NCI-H2107 treated with DMSO at 0.1 percent for 48 hours (cell line): ENCODE measurements around the gene MSH3.
"Not testable (repeated sequence)": the region's sequence is repeated elsewhere in the genome, so short reads cannot be mapped to it uniquely, and the experiment has no call there.

Experiments
- DNase-seq: peaks from one replicate; lab custom pipeline; 2025; ENCODE audit not compliant: unreplicated experiment; lab: John Stamatoyannopoulos, UW

The MSH3 gene

DNA sequence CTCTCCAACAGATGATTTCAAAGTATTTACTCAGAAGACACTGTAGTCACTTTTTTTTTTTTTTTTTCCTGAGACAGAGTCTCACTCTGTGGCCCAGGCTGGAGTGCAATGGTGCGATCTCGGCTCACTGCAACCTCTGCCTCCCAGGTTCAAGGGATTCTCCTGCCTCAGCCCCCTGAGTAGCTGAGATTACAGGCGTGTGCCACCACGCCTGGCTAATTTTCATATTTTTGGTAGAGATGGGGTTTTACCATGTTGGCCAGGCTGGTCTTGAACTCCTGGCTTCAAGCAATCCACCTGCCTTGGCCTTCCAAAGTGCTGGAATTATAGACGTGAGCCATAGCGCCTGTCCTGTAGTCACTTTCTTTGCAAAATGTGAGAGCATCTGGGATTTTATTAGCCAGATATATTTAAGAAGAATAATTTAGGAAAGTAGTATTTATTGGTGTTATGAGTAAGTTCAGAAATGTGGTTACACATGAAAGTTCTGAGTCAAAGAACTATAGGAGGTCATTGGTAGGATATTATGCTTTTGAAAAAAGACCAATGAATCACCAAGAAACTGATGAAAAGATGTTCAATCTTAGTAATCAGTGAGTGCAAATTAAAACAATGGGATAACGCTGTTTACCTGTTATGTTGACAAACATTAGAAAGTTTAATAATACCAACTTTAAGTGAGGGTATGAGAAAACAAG lies 135.0 kb downstream of the MSH3 start:
- not testable (repeated sequence) for DNase-seq

DNA sequence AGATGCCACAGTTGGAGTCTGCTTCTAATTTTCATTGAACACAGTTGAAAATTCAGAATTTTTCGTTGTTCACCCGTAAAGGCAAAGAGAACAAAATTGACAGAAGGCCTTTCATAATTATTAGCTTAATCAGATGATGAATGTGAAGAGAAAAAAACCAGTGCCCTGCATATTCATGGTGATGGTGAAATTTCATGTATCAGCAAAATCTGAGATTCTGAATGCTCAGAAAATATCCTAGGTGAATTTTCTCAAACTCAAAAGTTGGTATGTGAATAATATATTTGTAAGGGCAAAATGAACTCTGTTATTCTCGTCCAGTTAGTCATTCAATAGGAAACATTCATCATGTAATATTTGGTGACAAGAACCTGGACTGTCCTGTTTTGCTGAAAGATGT lies 136.2 kb downstream of the MSH3 start:
- DNase-seq, result no peak

DNA sequence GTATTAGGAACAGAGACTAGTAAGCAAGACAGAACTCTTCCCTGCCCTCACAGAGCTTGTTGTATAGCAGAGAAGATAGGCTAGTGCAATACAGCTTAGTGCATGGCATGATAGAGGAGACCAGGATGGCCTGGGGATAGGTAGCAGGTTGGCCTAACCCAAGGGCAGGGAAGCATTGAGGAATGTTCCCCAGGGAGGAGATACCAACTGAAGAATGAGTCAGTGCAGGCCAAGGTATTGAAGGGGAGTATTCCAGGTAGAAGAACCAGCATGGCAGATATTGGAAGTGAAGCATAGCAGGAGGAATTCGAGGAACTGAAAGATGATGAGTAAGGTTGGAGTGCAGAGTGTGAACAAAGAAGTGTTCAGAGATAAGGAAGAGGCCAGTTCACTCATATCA lies 138.9 kb downstream of the MSH3 start:
- no peak for DNase-seq

DNA sequence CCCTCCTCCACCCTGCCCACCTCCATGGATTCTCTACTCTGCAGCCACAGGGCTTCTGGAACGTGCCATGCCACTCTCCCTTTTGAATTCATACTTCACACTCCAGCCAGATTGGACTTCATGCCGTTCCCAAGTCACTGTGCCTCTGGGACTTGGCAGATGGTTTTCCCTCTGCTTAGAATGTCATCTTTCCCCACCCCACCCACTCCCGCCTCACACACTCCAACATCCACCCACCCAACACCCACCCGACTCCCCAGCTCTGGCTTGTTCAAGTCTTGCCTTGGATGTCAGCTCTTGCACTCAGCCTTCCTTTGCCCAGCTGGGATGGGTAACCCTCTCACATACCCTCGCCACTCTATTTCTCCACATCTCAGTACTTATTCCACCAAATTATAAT lies 142.4 kb downstream of the MSH3 start:
- no peak for DNase-seq

DNA sequence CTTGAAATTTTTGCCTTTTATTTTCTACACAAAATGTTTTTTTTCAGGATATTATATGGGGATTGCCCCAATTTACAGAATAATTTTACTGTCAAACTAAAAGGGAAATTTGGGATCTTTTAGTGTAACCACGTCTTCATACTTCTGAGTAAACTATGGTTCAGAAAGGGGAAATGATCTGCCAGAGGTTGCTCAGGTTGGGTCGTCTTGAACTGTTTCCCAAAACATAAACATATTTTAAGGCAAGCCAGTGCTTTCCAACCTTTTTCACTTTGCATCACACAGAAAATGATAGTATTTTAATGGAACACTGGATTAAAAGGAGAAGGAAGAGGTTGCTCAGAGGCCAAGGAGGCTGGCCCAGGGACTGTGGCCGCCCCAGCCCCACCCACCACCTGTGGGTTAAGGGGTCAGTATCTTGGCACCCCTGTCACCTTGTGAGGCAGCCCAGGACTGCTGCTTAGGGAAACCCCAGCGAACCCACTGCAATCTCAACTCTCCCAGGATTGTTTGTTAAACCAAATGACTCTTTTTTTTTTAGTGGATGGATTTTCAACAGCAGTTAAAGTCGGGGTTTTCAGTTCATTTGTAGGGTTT lies 143.1 kb downstream of the MSH3 start:
- DNase-seq, result no peak

DNA sequence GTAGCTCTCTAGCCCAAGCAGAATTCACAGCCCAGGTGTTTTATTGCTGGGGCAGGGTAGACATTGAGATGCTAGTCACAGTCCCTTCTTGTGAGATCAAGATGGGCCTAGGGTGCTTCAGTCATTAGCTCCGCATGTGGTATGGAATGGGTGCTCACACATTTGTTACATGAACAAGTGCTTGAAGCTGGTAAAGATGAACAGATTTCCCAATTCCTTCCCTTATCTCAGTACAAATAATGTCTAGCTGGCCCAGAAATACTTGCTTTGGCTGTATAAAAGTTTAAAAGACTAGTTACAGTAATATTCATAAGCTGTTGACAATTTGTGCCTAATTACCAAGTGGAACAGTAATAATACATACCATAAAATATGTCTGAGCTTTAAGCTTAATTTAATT lies 143.7 kb downstream of the MSH3 start:
- no peak for DNase-seq

DNA sequence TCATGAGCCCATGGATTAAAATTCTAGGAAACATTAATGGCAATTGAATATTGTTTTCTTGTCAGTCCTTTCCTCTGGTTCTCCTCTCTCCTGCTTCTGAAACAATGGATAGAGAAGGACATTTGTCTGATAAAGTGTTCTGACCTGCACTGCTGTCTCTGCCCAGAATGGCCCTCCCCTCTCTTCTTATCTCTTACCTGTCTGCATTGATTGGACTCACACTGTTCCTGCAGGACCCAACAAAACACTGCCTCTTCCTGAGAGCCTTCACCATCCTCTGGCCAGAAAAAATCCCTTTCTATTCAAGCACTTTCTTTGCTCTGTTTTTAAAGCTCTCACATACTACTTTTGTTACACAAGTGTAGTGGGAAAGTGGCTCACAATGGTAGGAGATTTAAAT lies 144.2 kb downstream of the MSH3 start:
- no peak for DNase-seq

DNA sequence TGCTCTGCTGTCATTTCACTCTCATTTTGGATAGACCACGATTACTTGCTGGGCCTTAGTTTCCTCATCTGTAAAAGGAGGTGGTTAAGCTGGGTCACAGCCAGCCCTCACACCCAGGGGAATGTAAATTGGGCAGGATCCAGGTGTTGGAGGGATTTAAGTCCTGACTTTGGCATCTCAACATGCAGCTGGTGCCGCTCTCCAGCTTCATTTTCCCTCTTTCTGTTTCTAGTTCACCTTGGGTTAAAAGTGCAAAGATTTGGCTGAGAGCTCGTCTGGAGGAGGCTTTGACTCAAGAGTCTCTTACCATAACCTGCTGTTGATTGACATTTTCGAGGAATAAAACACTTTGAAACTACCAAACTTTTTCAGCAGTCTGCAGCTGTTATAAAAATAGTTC lies 144.6 kb downstream of the MSH3 start:
- DNase-seq, result no peak

DNA sequence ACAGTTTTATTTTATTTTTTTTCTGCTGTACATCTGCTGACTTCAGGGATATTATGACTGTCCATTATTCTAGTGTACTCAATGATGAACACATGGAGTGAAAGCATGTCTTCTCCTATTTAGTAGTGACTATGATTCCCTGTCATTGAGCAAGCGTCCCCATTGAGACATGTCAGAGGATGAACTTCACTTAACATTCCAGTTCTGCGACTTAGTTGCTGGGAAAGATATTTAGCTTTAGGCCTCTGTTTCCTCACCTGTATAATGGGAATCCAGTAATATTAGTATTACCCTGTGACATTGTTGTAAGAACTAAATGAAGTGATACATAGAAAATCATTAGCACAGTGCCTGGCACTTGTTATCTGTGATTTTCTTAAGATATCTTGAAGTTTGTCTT lies 145.1 kb downstream of the MSH3 start:
- DNase-seq, result no peak

DNA sequence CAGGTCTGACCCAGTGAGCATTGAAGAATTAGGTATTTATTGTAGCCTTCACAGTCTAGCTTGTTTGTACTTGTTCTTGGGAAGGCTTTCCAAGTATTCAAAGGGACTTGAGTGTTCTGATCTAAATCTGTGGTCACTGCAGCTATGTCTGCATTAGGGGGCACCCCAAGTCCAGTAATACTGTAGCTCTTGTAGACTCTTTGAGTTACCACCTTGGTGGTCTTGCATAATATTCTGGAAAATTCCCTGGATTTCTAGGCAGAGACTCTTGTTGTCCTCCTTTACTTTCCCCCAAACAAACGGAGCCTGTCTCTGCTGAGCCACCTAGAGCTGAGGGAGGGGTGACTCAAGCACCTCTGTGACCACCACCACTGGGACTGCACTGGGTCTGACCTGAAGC lies 149.9 kb downstream of the MSH3 start:
- DNase-seq, result no peak

DNA sequence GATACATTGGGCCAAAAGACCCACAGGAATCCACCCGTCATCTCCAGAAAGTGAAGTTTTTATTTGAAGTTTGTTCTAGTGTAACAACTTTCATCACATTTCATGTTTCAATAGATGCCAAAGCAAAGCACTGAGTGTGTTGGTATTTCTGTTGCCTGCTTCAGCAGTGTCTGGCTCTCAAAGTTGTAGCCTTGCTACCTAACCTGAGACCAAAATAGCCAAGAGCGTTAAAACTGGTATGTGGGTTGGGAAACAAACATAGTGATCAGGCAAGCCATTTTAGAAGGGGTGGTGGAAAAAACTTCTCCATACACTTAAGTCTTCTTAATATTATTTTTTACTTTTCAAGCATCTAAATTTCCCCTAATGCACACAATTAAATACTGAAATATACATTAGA lies 150.6 kb downstream of the MSH3 start:
- DNase-seq, result no peak

DNA sequence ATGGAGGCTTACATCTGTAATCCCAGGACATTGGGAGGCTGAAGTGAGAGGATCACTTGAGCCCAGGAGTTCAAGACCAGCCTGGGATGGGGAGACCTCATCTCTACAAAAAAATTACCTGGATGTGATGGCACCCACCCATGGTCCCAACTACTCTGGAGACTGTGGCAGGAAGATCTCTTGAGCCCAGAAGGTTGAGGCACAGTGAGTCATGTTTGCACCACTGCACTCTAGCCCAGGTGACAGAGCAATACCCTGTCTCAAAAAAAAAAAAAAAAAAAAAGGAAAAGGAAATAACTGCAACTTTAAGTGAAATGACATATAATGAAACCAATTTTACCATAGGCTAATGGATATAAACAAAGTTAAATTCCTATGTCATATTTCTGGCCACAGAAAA lies 152.5 kb downstream of the MSH3 start:
- DNase-seq, result no peak

DNA sequence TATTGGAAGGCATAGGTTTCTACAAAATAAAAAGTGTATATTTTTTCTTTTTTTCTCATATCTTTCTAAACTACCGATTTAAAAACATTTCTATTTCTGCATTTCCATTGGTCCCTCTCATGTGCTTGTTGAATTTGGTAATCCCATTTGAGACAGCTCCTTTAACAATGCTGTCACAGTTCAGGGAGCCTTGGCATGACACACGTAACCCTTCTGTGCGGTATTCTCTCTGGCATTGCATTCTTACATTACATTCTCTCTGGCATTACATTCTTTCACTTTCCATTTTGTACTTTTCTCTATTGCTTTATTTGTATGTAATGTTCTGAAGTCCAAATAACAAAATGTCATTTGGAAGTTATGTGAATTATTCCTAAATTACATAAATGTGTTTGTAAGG lies 155.0 kb downstream of the MSH3 start:
- no peak for DNase-seq

DNA sequence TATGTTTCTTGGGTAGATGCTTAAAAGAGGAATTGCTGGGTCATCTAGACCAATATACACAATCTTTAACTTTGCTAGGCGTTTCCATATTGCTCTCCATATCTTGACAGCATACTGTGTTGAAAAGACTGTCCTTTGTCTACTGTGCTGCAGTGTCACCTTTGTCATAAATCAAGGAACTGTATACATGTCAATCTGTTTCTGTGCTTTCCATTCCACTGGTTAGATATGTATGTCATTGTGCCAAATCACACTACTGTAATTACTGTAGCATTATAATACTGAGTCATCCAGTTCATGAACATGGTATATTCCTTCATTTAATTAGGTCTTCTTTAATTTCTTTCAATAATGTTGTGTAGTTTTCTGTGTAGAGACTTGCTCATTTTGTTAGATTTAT lies 156.0 kb downstream of the MSH3 start:
- no peak for DNase-seq

DNA sequence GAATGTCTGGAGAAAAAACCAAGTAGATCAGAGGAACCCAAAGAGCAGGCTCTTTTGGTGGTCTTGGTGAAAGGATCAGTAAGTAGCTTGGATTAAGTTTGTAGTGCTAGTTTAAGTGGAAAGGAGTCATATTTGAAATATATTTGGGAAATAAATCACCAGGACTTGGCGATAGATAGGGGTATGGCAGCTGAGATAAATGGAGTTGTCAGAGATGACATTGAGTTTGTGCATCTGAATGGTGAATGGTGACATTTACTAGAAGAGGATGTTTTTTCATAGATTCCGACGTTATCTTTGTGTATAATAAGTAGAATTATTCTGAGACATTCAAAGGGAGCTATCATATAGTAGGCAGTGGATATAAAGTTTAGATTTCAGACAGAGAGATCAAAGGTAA lies 162.1 kb downstream of the MSH3 start:
- no peak for DNase-seq

DNA sequence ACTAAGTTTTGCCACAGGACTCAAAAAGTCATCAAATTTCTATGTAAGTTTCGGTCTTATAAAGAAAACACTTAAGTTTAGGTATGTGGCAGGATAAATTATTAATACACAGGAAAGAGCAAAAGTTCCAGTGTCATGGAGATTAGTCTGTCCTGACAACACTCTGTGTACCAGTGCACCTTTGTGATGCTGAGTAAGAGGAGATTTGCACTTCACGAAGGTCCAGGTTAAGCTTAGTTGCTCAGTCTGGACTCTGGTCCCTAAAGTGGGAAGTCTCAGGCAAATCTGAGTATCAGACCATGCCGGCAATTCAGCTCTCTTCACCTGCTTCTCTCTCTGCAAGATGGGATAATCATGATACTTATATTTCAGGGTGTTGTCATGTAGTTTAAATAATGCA lies 166.2 kb downstream of the MSH3 start:
- no peak for DNase-seq

DNA sequence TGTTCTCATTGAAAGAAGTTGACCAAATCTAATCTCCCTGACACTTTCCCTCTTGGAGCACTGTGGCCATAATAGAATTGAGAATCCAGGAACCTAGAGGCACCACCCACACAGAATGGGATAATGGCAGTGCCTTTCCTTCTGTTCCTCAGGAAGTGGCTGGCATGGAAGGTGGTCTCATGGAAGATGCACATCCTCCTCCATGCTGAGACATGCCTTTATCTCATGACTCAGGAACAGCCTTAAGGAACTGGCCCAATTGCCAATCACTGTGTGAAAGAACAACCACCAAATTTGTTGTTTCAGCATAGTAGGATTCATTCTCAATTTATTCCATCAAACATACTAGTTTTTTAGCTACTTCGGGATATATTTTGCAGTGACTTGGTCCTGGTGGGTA lies 168.2 kb downstream of the MSH3 start:
- no peak for DNase-seq

DNA sequence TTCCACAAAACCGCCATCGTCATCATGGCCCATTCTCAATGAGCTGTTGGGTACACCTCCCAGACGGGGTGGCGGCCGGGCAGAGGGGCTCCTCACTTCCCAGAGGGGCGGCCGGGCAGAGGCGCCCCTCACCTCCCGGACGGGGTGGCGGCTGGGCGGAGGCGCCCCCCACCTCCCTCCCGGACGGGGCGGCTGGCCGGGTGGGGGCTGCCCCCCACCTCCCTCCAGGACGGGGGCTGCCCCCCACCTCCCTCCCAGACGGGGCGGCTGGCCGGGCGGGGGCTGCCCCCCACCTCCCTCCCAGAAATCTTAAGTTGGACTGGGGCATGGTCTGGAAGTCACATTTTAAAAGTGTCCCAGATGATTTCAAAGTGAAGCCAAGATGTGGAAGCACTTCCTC lies 169.7 kb downstream of the MSH3 start:
- not testable (repeated sequence) for DNase-seq

DNA sequence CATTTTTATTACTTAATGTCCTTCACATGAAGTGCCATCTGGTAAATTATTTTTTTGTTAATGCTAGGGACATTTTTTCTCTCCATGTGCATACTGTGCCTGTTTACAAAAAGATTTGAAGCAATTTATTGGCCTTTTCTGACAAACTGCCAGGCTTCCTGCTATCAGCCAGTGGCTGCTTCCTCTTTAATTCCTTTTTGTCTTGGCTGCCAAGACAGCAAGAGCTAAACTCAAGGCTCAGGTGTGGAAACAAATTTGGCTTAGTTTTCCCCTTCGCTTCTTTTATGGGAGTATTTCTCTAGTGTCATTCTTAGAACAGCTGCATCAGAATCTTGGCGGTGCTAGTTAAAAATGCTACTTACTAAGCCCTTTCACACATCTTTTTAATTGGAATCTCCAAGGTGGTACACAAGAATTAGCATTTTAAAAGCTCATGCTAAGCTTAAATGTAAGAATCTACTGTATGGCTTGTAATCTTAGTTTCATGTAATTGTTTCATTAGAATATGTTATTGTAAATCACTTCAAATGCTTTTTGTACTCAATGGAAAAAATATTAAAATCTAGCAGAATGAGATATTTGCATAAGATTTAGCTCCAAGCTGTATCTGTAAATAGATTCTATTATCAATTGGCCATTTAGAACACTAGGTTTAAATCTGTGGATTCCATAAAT lies 171.5 kb downstream of the MSH3 start:
- no peak for DNase-seq

DNA sequence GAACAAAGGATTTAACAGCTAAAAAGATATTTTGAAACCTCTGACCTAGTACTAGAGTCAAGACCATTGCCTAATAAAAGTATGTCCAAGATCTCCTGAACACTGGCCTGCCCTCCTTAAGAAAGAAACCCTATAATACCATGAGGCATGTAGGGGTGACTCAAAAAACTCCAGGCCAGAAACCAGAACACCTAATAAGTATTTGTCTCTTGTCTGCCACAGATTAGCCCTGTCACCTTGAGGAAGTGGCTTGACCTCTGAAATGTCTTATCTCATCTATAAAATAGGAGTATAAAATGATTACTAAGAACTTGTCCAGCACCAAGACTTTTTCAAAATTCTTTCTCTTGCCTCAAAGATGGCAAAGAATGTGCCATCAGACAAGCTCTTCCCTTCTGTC lies 180.3 kb downstream of the MSH3 start:
- DNase-seq, result no peak

DNA sequence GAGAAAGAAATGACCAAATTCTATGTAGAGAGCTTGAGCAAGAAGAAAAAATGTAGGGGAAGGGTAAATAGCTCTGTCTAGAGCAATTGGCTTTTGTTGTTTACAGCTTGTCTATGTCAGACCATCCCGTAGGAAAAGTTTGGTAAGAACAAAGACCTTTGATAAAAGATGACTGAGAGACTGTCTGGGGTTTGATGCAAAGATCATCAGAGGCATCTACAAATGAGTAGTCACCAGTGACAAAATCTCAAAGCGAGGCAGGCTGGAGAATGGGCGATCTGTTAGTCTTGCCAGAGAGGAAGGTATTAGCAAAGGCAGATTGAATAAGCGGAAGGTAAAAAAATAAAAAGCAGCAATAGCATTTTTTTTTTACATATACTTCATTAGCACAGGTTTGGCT lies 180.7 kb downstream of the MSH3 start:
- no peak for DNase-seq

DNA sequence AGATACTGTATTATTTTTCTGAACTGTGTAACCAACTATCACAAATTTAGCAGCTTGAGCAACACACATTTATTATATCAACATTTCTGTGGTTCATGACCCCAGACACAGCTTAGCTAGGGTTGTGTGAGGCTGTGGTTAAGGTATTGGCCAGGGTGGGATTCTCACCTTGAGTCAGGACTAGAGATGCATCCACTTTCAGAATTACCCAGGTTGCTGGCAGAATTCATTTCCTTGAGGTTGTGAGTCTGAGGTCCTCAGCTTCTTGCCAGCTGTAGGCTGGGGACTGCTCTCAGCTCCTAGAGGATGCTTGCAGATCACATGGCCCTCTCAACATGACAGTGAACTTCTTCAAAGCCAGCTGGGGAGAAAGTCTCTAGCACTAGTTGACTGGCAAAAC lies 183.2 kb downstream of the MSH3 start:
- no peak for DNase-seq
